Fibroblast of lung (primary cell): ENCODE data around the gene KCNRG. TPM values are rescaled to one million over a fixed set of nuclear protein-coding genes. Genes with fewer than 3 reads are reported as not detected.

ENCODE experiments used
- DNase-seq, 2 donors: peaks; one replicate each; pipeline versions ENCODE4 v3.0.0 to v3.0.0-alpha.2; 2010; ENCODE audit warnings: low read depth in 2 of 2
- H2AFZ ChIP-seq: 2 replicates; pipeline ENCODE4 v1.5.1; 2012; ENCODE audit warnings: low read length, control low read depth, inconsistent platforms
- H3K27ac ChIP-seq: 2 replicates; pipeline ENCODE4 v1.5.1; 2011; ENCODE audit warnings: low read length, control low read depth; ENCODE audit not compliant: insufficient read depth
- H3K27me3 ChIP-seq: 2 replicates; pipeline ENCODE4 v1.5.1; 2011; ENCODE audit warnings: mild to moderate bottlenecking, low read length; ENCODE audit not compliant: control insufficient read depth, insufficient read depth
- H3K36me3 ChIP-seq: 2 replicates; pipeline ENCODE4 v1.5.1; 2011; ENCODE audit warnings: low read length; ENCODE audit not compliant: control insufficient read depth, insufficient read depth
- H3K4me1 ChIP-seq: 2 replicates; pipeline ENCODE4 v1.5.1; 2011; ENCODE audit warnings: low read length; ENCODE audit not compliant: control insufficient read depth, insufficient read depth; ENCODE audit errors: extremely low read depth
- H3K4me2 ChIP-seq: 2 replicates; pipeline ENCODE4 v1.5.1; 2011; ENCODE audit warnings: low read length, control low read depth; ENCODE audit not compliant: insufficient read depth; ENCODE audit errors: extremely low read depth
- H3K4me3 ChIP-seq, 4 experiments: fragments of 200-600 bp in 1 of 4; sonication (generic) in 1 of 4; replicated peaks in 1 of 4; 2 replicates each; pipeline ENCODE4 v1.5.1; 2011 to 2016; ENCODE audit warnings: low read length in 4 of 4, low read depth in 3 of 4, mild to moderate bottlenecking in 3 of 4, control low read depth in 2 of 4, inconsistent platforms in 1 of 4, mixed read lengths in 1 of 4; ENCODE audit not compliant: insufficient read depth in 1 of 4; ENCODE audit errors: control extremely low read depth in 1 of 4
- H3K79me2 ChIP-seq: 2 replicates; pipeline ENCODE4 v1.5.1; 2012; ENCODE audit warnings: mild to moderate bottlenecking, low read length, inconsistent platforms; ENCODE audit not compliant: control insufficient read depth, insufficient read depth
- H3K9ac ChIP-seq: 2 replicates; pipeline ENCODE4 v1.5.1; 2011; ENCODE audit warnings: mild to moderate bottlenecking, low read length, control low read depth; ENCODE audit not compliant: insufficient read depth
- H3K9me3 ChIP-seq: 2 replicates; pipeline ENCODE4 v1.5.1; 2012; ENCODE audit warnings: low read depth, low read length; ENCODE audit not compliant: control insufficient read depth, insufficient read depth
- H4K20me1 ChIP-seq: 2 replicates; pipeline ENCODE4 v1.5.1; 2011; ENCODE audit warnings: low read length; ENCODE audit not compliant: control insufficient read depth, insufficient read depth; ENCODE audit errors: extremely low read depth
- CTCF ChIP-seq, 2 donors: IDR thresholded peaks in 1 of 2; conservative IDR thresholded peaks in 1 of 2; 1 replicate in 1 of 2; 2 replicates in 1 of 2; pipeline ENCODE4 v1.5.1; 2011 to 2012; ENCODE audit warnings: low read length in 2 of 2, control low read depth in 1 of 2, inconsistent platforms in 1 of 2, low read depth in 1 of 2, mild to moderate bottlenecking in 1 of 2
- EZH2 ChIP-seq: IDR thresholded peaks from 2 replicates; pipeline ENCODE4 v1.5.1; 2012; ENCODE audit warnings: low read length, control low read depth, mild to moderate bottlenecking; ENCODE audit errors: missing control alignments
- polyA plus RNA-seq, 2 donors: library from polyadenylated mRNA; depleted of rRNA in 1 of 2; stranded (reverse) in 1 of 2; unstranded in 1 of 2; fragments of >200 nt; gene quantifications; 2 replicates each; pipeline ENCODE4 v1.2.1, GENCODE V29; 2011 to 2012; ENCODE audit warnings: missing spikeins in 1 of 2
- total RNA-seq: library from RNA; depleted of rRNA; stranded (reverse); fragments of >200 nt; gene quantifications from 2 replicates; pipeline ENCODE4 v1.2.1, GENCODE V29; 2014

KCNRG gene
- total and polyA plus RNA-seq, 2 donors (not counting 1 experiment from before 2014, with no cell fraction given), result 2.0 to 7.4 TPM

- H3K4me2 ChIP-seq, result no peak overlapping the region
Measured at GRCh38 chr13:49975826-49976225, 39.4 kb upstream of the KCNRG start.

GRCh38 chr13:49976314-49977258, 38.7 kb upstream of the KCNRG start:
- H3K36me3 ChIP-seq, result no peaks in the 10 kb centered on the region
- H3K27me3 ChIP-seq, result no peaks in the 10 kb centered on the region
- H2AFZ ChIP-seq, result no peak overlapping the region
- no peaks in the 10 kb centered on the region for H3K4me1 ChIP-seq
- peak; percentile 63 to 77 for DNase-seq
- H4K20me1 ChIP-seq, result no peaks in the 10 kb centered on the region
- H3K9me3 ChIP-seq, result no peaks in the 10 kb centered on the region
- no peak overlapping the region for H3K27ac ChIP-seq
- TF ChIP-seq CTCF (conservative IDR thresholded peaks at IDR 0.05 in 1 of 2, IDR thresholded peaks at IDR 0.05 in 1 of 2; ENCODE audit: low read depth in 1 of 2, low read length in 2 of 2) (peak; percentile 91 to 93), EZH2 (no peak)
- H3K9ac ChIP-seq, result no peak overlapping the region
- H3K79me2 ChIP-seq, result no peaks in the 10 kb centered on the region
- no peak overlapping the region for H3K4me3 ChIP-seq
- no peak overlapping the region for H3K4me2 ChIP-seq

More at GRCh38 chr13:49975826-49976225, 39.4 kb upstream of the KCNRG start:
- Histone ChIP-seq H3K27me3 (no peaks in the 10 kb centered on the region), H3K27ac (no peak overlapping the region), H3K4me1 (no peaks in the 10 kb centered on the region), H3K9ac (no peak overlapping the region), H3K79me2 (no peaks in the 10 kb centered on the region), H3K4me3 (no peak overlapping the region), H3K9me3 (no peaks in the 10 kb centered on the region), H2AFZ (no peak overlapping the region), H3K36me3 (no peaks in the 10 kb centered on the region), H4K20me1 (no peaks in the 10 kb centered on the region)
- DNase-seq, result no peak
- TF ChIP-seq CTCF (conservative IDR thresholded peaks at IDR 0.05 in 1 of 2, IDR thresholded peaks at IDR 0.05 in 1 of 2; ENCODE audit: low read depth in 1 of 2, low read length in 2 of 2) (no peak), EZH2 (no peak)

- no peak overlapping the region for H3K4me3 ChIP-seq
- no peaks in the 10 kb centered on the region for H3K36me3 ChIP-seq
- H3K9ac ChIP-seq, result no peak overlapping the region
- H3K9me3 ChIP-seq, result no peaks in the 10 kb centered on the region
- no peak for DNase-seq
- H2AFZ ChIP-seq, result no peak overlapping the region
- no peaks in the 10 kb centered on the region for H3K27me3 ChIP-seq
- no peak overlapping the region for H3K27ac ChIP-seq
- TF ChIP-seq EZH2, result no peak
- TF ChIP-seq CTCF (conservative IDR thresholded peaks at IDR 0.05 in 1 of 2, IDR thresholded peaks at IDR 0.05 in 1 of 2; ENCODE audit: low read depth in 1 of 2, low read length in 2 of 2), result no peak
- no peaks in the 10 kb centered on the region for H3K4me1 ChIP-seq
- H3K79me2 ChIP-seq, result no peaks in the 10 kb centered on the region
- no peaks in the 10 kb centered on the region for H4K20me1 ChIP-seq
- H3K4me2 ChIP-seq, result no peak overlapping the region
Measured at GRCh38 chr13:49977992-49978391, 37.3 kb upstream of the KCNRG start.
